Measurements from ENCODE around the gene PCBP2. TPM values are rescaled to one million over a fixed set of nuclear protein-coding genes. Genes with fewer than 3 reads are reported as not detected.

The PCBP2 gene
- total RNA-seq, 4 donors from 2014 or later: 414 to 583 (median 490) TPM

Small RNA genes lying within 50 kb of the gene (small RNA-seq; reads per million reads assigned to genes)
- gene AC023509.3: not detected

Other genes starting within 250 kb of the PCBP2 start
- gene ITGB7, start 244.9 kb upstream of the PCBP2 start, total RNA-seq: 10 to 100 TPM in 2 of 4 donors, 1 to 10 TPM in 2; 3.6 to 15.1 (median 8.9) TPM
- 10 to 100 TPM; 28.0 to 32.3 (median 31.4) TPM for gene RARG, start 219.9 kb upstream of the PCBP2 start, total RNA-seq
- 1 to 10 TPM in 3 of 4 donors, not detected in 1; 2.2 to 8.7 (median 2.5) TPM for gene ESPL1, start 183.8 kb upstream of the PCBP2 start, total RNA-seq
- 100 to 1,000 TPM; 518 to 673 (median 591) TPM for gene PFDN5, start 156.6 kb upstream of the PCBP2 start, total RNA-seq
- 10 to 100 TPM; 49.2 to 82.8 (median 54.3) TPM for gene MYG1, start 152.4 kb upstream of the PCBP2 start, total RNA-seq
- 10 to 100 TPM; 55.5 to 76.8 (median 64.5) TPM for gene AAAS, start 130.5 kb upstream of the PCBP2 start, total RNA-seq
- gene SP7, start 115.7 kb upstream of the PCBP2 start, total RNA-seq: under 1 TPM in 1 of 4 donors, not detected in 3; 0.21 TPM
- gene SP1, start 71.9 kb upstream of the PCBP2 start, total RNA-seq: 10 to 100 TPM; 45.3 to 81.5 (median 65.0) TPM
- not detected for gene AMHR2, start 28.2 kb upstream of the PCBP2 start, total RNA-seq
- gene PRR13, start 10.4 kb upstream of the PCBP2 start, total RNA-seq: 100 to 1,000 TPM in 1 of 4 donors, 10 to 100 TPM in 3; 54.6 to 125 (median 57.0) TPM
- gene MAP3K12, start 47.4 kb downstream of the PCBP2 start, total RNA-seq: 10 to 100 TPM; 35.6 to 95.1 (median 58.3) TPM
- gene TARBP2, start 49.2 kb downstream of the PCBP2 start, total RNA-seq: 10 to 100 TPM; 25.3 to 56.4 (median 36.1) TPM
- gene NPFF, start 55.4 kb downstream of the PCBP2 start, total RNA-seq: not detected
- 10 to 100 TPM; 30.1 to 47.9 (median 34.4) TPM for gene ATF7, start 174.3 kb downstream of the PCBP2 start, total RNA-seq
- 100 to 1,000 TPM; 191 to 223 (median 208) TPM for gene ATP5MC2, start 224.0 kb downstream of the PCBP2 start, total RNA-seq

Data from tibial nerve (tissue), 4 donors.